ENCODE measurements around the gene HAL.

- TF ChIP-seq CTCF (conservative IDR thresholded peaks at IDR 0.05; ENCODE audit: low read depth, low read length) = no peak
- TF ChIP-seq EZH2phosphoT487 (IDR thresholded peaks at IDR 0.05; ENCODE audit: borderline replicate concordance, low read length) = no peak
Observed at GRCh38 chr12:95978351-95978750, 17.8 kb downstream of the HAL start.

Data from PC-3 (cell line).